Nephron progenitor cell (in vitro differentiated cells): ENCODE results near the gene RTN4R.

Experiments used
- DNase-seq: peaks from one replicate; pipeline ENCODE4 v3.0.0; 2021
- H3K27ac Mint-ChIP-seq: 2 replicates; pipeline ENCODE4 v1.8.0; 2021; ENCODE audit warnings: mild to moderate bottlenecking, moderate library complexity, mixed read lengths
- H3K27me3 Mint-ChIP-seq: 2 replicates; pipeline ENCODE4 v1.8.0; 2021; ENCODE audit warnings: mild to moderate bottlenecking, low read depth, mixed read lengths; ENCODE audit not compliant: poor library complexity
- H3K36me3 Mint-ChIP-seq: 2 replicates; pipeline ENCODE4 v1.8.0; 2021; ENCODE audit warnings: low read depth, mixed read lengths
- H3K4me1 Mint-ChIP-seq: 2 replicates; pipeline ENCODE4 v1.8.0; 2021; ENCODE audit warnings: mixed read lengths
- H3K4me3 Mint-ChIP-seq: 2 replicates; pipeline ENCODE4 v1.8.0; 2021; ENCODE audit warnings: mild to moderate bottlenecking, moderate library complexity, mixed read lengths
- H3K9me3 Mint-ChIP-seq: 2 replicates; pipeline ENCODE4 v1.8.0; 2021; ENCODE audit warnings: mild to moderate bottlenecking, moderate library complexity, mixed read lengths
- TF ChIP-seq, protein P1 (sequence below): fragments of 200-600 bp; sonication (generic); IDR thresholded peaks from 2 replicates; pipeline ENCODE4 v1.5.0; 2021; ENCODE audit warnings: antibody characterized with exemption

Gene RTN4R

GRCh38 chr22:20257212-20258020 is 10.7 kb downstream of the RTN4R start:
- Mint-ChIP-seq H3K4me1 (peaks cover 33% of the 10 kb centered on the region), H3K27me3 (peaks cover 12% of the 10 kb centered on the region), H3K27ac (no peak overlapping the region), H3K36me3 (no peaks in the 10 kb centered on the region), H3K4me3 (no peak overlapping the region), H3K9me3 (no peaks in the 10 kb centered on the region)
- TF ChIP-seq, protein P1, sequence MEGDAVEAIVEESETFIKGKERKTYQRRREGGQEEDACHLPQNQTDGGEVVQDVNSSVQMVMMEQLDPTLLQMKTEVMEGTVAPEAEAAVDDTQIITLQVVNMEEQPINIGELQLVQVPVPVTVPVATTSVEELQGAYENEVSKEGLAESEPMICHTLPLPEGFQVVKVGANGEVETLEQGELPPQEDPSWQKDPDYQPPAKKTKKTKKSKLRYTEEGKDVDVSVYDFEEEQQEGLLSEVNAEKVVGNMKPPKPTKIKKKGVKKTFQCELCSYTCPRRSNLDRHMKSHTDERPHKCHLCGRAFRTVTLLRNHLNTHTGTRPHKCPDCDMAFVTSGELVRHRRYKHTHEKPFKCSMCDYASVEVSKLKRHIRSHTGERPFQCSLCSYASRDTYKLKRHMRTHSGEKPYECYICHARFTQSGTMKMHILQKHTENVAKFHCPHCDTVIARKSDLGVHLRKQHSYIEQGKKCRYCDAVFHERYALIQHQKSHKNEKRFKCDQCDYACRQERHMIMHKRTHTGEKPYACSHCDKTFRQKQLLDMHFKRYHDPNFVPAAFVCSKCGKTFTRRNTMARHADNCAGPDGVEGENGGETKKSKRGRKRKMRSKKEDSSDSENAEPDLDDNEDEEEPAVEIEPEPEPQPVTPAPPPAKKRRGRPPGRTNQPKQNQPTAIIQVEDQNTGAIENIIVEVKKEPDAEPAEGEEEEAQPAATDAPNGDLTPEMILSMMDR = no peak
- no peak for DNase-seq

GRCh38 chr22:20256551-20257211 is 11.4 kb downstream of the RTN4R start:
- no peak overlapping the region for H3K4me3 Mint-ChIP-seq
- DNase-seq = no peak
- H3K27ac Mint-ChIP-seq = no peak overlapping the region
- no peaks in the 10 kb centered on the region for H3K36me3 Mint-ChIP-seq
- no peaks in the 10 kb centered on the region for H3K9me3 Mint-ChIP-seq
- H3K4me1 Mint-ChIP-seq = peaks cover 33% of the 10 kb centered on the region
- peaks cover 6% of the 10 kb centered on the region for H3K27me3 Mint-ChIP-seq
- TF ChIP-seq, protein P1 = no peak

GRCh38 chr22:20256027-20256426 is 12.1 kb downstream of the RTN4R start:
- Mint-ChIP-seq H3K9me3 (no peaks in the 10 kb centered on the region), H3K4me1 (peaks cover 33% of the 10 kb centered on the region), H3K4me3 (no peak overlapping the region), H3K27me3 (peaks cover 6% of the 10 kb centered on the region), H3K36me3 (no peaks in the 10 kb centered on the region), H3K27ac (no peak overlapping the region)
- TF ChIP-seq, protein P1 = no peak
- no peak for DNase-seq

DNA sequence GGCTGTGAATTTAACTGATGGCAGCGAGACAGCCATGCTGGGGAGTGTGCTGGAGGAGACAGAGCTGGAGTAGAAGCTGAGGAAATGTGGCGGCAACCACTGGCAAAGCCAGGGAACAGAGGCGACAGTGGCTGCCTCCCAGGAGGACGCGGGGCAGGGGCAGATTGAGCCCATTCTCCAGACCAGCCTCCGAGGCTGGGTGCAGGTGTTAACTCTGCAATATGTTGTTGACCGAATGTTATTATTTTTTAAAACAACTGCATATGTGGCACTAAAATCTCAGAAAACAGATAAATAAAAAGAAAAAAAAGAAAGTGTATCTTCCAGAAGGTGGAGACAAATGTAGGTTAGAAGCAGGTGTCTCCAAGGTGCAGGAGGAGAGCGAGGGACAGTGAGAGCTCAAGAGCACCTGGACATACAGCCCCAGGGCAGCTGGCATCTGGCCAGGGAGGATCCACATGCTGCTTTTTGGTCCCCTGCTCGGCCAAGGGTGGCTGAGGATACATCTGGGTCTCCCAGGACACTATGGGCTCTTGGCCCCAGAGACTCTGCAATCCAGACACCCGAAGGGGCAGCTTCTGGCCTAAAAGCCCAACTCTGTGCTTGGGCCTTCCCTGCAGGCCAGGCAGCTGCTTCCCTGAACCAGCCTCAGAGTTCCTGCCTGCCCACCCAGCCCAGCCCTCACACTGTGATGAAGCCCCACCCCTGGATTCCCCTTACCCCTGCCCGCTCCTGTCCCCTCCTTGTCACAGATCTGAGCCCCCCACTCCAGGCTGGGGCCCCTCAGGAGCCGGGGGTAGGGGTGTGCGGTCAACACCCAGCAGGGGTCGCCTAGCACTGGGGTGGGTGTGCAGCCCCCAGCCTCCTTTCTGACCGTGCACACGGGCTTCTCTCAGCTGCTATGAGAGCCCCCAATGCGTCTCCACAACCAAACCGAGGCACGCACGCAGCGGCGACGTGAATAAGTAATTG is 12.9 kb downstream of the RTN4R start:
- no peaks in the 10 kb centered on the region for H3K36me3 Mint-ChIP-seq
- no peak overlapping the region for H3K27ac Mint-ChIP-seq
- no peak overlapping the region for H3K4me3 Mint-ChIP-seq
- H3K4me1 Mint-ChIP-seq = peaks cover 33% of the 10 kb centered on the region
- H3K27me3 Mint-ChIP-seq = peaks cover 6% of the 10 kb centered on the region
- DNase-seq = no peak
- TF ChIP-seq, protein P1 = no peak
- H3K9me3 Mint-ChIP-seq = no peaks in the 10 kb centered on the region

DNA sequence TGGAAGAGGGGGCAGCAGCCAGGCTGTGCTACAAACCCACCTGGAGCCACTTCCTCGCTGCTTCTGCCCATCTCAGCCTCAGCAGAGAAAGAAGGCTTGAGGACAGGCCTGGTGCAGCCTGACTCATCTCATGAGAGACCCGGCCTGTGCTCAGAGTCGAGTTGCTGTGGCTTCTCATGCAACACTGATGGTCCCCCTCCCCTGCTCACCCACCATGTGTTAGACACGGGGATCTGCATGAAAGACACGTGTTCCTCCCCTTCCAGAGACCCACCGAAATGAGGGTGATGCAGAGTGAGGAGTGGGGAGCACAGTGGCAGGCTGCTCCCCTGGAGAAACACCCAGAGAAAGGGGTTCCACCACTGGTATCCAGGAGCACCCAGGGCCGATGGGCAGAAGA is 15.0 kb downstream of the RTN4R start:
- peaks cover 6% of the 10 kb centered on the region for H3K27me3 Mint-ChIP-seq

More for the DNA sequence above, 15.0 kb downstream of the RTN4R start:
- H3K9me3 Mint-ChIP-seq = no peaks in the 10 kb centered on the region
- no peak for DNase-seq
- H3K4me1 Mint-ChIP-seq = peaks cover 23% of the 10 kb centered on the region
- H3K27ac Mint-ChIP-seq = no peak overlapping the region
- H3K4me3 Mint-ChIP-seq = no peak overlapping the region
- no peaks in the 10 kb centered on the region for H3K36me3 Mint-ChIP-seq
- TF ChIP-seq, protein P1 = no peak
